GM21717 (cell line): ENCODE data around the gene OLA1.

Experiments used
- ATAC-seq: cut with Tn5 transposase; IDR thresholded peaks from one replicate; pipeline ENCODE4 v1.9.1; 2021; ENCODE audit warnings: mild to moderate bottlenecking, moderate library complexity; ENCODE audit not compliant: unreplicated experiment

OLA1 gene

DNA sequence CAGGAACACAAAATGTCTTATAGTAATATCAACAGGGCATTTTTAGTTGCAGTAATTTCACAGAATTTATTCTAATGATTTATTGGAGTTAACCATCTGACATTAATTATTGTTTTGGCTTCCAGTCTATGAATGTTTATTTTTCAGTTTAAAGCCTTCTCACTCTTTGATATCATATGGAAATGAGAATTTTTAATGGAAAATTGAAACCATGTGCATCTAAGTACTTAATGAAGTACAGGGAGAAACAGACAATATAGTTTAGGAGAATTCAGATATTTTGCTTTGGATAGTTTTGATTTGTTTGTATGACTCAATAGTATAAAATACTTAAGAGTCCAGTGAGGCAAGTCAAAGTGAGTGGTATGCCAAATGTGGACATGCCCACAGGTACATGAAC is 126.1 kb downstream of the OLA1 start:
- no peak for ATAC-seq

DNA sequence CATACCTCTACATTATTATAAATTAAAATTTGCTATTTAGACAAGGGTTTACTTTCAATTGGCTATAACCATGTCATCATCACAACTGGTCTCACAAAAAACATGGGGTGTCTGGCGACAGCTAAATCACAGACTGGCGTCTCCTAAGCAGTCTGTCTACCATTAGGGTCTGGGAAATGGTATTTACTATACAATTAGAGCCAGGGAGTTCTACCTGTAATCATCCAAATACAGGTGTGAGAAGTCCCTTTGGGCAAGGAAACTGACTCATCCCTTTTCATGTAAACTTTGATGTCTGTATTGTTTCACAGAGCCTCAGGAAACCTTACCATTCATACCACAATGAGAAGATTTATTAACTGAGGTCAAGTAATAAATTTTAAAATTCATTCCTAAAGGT is 126.7 kb downstream of the OLA1 start:
- ATAC-seq, result no peak

DNA sequence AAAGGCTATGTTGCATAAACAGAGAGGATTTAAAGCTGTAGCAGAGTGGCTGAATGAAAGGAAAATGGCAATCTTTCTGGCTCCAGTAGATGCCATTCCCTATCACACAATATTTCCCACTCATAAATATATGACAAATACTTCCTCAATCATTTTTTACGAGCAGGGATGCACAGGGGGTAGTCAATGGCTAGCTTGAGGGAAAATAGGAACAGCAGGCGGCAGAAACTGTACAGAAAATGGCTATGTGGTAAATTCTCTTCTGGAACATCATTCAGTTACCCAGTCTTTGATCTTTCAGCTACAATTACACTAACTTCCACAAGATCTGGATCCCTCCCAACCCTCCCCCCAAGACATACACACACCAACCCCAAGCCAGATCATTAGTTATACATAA is 127.2 kb downstream of the OLA1 start:
- ATAC-seq, result no peak

DNA sequence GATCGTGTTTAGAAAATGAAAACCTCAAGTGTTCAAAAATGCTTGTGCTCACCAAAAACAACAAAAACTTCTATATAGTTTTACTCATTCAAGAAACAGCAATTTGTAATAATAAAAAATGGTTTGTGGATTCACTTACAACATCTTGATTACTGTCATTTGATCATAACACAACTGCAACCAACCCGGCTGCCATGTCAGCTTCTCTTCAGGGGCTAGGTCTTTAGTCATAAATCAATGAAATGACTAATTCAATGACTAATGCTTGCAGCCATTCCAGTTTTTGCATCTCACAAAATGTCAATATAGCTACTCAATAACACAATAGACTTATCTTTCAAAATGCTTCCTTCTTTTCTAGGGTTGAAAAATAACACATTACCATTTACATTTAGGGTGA is 128.0 kb downstream of the OLA1 start:
- no peak for ATAC-seq

DNA sequence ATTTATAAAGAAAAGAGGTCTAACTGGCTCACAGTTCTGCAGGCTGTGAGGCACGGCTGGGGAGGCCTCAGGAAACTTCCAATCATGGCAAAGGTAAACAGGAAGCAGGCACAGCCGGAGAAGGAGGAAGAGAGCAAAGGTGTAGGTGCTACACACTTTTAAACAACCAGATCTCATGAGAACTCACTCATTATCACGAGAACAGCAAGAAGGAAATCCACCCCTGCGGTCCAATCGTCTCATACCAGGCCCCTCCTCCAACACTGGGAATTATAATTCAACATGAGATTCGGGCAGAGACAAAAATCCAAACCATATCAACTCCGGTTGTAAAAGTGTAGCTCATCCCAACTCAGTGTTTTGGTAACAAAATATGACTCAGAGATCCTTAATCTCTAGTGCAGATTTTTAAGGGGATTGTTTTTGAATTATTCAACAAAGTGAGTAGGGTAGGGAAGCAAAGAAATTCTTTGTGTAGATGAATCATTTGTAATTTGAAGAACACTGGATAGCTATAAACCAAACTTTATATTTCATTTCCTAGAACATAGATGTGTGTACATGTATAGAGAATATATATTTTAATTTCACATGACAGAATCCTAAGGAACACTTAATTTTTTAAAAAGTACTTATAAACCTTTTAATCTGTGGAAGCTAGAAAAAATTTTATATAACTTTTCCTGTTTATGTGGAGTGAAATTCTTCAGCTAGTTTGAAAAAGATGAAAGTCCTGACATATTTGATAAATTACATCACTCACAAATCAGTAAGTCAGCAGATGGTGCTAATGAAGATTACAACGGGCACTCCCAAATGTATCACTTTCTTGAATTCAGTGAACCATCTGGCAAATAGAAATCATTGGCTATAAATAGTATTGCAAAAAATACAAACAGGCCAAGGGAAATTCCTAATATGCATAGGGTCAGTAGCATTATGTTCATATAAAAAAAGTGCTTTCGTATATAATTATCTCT is 130.1 kb downstream of the OLA1 start:
- no peak for ATAC-seq

DNA sequence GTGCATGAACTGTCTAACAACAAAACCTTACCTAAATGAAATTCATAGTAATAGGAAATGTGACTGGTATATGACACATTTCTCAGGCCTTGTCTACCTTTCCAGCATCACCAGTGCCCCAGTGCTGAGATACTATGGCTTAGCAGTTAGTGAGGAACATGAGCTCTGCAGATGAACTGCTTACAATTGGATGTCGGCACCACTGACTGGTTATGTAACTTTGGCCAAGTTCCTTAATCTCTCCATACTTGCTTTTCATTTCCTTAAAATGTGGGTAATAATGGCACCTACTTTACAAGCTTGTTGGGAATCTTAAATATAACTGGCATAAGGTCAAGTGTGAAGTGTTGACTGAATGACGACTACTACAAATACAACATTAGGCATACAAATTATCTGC is 136.3 kb downstream of the OLA1 start:
- no peak for ATAC-seq

DNA sequence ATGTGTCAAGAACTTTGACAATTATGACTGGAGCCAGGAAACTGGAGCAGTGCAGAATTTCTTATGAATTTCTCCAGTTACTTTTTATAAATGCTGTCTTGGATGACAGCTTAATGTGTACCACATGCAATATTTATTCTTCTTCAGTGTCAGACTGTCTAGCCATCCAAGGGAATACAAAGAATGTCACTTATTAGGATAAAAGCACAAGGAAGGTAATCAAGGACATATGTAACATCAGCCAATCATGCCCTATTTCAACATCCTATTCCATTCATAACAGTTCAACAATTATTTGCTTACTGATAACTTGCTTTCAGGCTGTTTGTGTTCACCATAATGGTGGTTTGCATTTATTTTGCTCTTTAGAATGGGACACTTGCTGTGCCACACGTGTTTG is 139.8 kb downstream of the OLA1 start:
- ATAC-seq, result no peak

DNA sequence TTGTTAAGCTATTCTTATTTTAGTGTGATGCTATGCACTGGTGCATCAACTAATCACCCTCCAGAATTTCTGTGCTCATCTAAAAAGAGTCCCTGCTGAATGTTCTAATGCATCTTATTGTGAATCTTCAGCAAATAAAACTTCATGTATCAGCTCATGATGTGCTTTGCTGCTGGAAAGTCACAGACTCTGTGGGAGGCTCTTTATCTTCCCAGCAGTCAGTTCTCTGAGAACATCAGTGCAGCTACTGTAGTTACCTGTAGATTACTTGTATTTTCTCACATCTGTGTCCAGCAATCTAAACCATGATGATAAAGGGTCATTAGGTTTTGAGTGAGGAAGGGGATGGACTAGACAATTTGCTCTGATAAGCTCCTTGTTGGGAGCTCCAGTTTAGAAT is 141.6 kb downstream of the OLA1 start:
- ATAC-seq, result no peak

DNA sequence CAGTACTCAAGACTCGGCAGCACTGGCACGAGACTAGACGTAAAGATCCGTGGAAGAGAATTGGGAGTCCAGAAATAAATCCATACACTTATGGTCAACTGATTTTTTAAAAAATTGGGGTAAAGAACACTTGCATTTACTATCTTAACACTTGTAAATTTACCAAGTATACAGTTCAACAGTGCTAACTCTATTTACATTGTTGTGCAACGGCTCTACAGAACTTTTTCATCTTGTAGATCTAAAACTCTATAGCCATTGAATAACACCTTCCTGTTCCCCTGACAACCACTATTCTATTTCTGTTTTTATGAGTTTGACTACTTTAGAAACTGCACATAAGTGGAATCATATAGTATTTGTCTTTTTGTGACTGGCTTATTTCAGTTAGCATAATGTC is 153.8 kb downstream of the OLA1 start:
- ATAC-seq, result no peak

DNA sequence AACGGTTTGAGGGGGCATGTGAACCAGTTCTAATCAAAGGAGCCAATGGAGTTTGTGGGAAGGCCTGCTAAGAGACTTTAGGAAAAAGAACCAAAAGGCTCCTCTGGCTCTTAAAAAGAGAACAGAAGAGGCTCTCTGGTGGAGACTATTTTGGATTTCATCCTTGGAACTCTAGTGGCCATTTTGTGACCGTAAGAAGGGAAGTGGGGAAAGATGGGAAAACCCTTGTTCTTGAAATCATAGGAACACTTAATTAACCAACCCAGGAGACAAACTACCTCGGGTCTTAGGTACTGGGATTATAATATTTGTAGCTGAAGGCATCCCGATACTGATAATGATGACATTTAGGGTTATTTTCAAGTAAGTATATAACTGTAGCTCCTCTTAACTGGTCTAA is 157.9 kb downstream of the OLA1 start:
- no peak for ATAC-seq

DNA sequence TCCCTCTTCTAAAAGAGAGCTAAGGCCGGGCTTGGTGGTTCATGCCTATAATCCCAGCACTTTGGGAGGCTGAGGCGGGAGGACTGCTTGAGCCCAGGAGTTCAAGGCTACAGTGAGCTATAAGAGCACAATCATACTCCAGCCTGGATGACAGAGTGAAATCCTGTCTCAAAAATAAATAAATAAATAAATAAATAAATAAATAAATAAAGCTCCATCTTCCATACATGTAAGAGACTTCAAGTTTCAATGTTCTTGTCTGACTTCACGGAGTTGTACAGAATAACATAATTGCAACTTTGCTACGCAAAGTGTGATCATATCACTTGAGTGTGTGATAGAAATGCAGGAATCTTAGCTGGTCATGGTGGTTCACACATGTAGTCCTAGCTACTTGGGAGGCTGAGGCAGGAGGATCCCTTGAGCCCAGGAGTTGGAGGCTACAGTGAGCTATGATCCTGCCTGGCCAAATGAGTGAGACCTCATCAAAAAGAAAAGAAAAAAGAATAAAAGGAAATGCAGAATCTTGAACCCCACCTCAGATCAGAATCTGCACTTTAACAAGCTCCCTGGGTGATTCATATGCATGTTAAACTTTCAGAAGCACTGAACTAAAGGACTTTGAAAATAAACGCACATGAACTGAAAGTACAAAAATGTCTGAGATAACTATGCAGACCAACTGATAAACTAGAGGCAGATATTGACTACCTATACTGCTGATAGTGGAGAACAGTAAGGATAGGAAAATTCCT is 159.4 kb downstream of the OLA1 start:
- ATAC-seq, result no peak

DNA sequence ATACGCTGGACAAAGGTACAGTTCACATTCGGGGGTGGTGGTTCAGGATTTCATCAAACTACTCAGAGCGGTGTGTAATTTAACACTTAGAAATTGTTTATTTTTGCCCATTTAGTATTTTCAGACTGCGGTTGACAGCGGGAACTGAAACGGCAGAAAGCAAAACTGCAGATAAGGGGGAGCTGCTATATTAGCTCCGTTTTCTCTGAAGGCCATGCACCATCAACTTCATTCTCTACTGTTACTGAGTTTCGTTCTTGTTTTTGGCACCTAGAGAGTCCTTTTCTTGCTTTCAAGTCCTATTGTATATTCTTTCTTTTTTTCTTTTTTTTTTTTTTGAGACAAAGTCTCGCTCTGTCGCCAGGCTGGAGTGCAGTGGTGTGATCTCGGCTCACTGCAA is 161.6 kb downstream of the OLA1 start:
- no peak for ATAC-seq

DNA sequence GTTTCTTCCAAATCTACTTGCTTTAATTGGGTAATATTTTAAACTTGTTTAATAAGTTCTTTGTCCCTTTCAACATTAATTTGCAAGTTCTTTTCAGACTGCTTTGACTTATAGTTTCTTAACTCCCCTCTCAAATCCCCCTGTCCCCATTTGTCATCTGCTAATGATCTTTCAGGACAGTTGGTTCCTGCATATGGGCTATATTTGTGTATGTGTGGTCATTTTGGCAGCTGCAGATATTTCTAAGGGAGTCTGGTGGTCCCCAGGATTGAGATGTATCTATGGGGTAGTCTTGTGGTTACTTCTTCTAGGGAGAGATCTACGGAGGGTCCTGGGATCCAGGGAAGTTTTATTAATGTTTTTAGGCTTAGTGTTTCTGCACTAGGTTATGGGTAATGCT is 162.6 kb downstream of the OLA1 start:
- ATAC-seq, result no peak

DNA sequence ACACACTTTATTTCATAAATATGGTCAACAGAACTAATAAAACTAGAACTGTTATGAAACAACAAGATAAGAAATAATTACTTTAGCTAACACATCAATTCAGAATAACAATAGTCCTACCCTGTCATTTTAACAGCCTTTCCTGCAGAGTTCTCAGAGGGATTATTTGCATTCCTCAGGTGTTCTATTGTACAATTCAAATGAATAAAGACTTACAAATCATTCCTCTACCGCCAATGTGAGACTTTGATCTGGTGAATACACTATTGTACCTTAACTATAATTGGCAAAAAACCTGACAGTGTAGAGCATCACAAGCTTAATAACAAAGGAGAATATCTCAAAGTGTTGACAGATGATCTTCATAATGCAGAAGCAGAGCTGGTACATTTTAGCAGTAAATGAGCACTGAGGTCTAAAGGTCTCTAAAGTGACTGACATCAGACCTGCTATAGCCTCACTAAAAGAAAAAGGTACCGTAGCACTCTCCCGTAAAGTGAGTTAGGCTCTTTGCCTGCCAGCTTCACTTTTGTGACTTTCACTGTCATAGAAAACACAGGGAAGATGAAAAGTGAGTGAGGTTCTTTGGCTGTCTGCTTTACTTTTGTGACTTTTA is 164.4 kb downstream of the OLA1 start:
- ATAC-seq, result no peak

DNA sequence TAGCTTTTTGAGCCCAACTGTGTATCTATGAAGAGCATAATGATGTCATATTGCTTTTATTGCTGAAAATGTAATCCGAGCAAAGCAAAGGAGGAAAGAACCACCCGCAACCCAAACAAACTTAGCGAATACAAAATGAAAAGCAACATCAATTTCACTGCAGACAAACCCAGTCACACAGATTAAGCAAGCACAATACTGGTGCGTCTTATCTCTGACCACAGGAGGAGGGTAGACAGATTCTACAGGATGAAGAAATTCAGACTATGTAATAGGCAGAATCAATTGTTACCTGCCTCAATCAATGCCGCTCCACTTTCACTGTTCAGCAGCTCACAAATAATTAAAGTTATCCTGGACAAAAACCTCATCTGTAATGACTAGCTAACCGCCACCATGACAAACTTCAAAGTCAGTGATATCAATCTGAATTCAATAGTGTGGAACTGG is 167.6 kb downstream of the OLA1 start:
- no peak for ATAC-seq

DNA sequence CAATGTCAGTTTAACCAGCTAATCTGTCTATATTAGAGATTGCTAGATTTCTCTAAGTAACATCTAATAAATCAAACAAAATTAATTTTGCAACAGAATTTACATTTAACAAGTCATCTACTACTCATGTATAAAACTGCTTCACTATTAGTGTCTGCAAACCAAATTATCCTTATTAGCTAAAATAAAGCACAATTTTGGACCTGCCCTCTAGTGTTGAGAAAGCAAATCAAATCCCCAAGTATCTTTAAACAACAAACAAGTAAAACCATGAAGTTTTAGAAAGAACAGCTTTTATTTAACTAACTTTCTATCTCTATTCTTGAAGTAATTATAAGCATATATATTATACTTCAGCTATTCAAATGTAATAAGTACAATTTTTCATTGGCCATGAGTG is 170.1 kb downstream of the OLA1 start:
- ATAC-seq, result no peak

DNA sequence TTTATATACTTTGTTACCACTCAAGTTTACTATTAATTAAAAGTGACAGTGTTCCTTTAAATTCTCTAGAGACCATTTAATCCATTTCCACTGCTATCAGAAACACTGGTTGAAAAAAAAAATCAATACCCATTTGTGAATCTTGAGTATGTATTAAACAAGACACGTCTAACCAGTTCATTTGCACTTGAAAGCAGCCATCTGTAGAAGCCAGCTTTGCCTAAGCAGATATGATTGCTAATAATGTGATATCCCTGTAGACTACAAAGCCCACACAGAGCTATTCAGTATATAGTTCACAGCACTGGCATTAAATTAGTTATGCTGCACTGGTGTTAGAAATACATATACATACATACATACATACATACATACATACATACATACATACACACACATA is 171.4 kb downstream of the OLA1 start:
- ATAC-seq, result no peak

DNA sequence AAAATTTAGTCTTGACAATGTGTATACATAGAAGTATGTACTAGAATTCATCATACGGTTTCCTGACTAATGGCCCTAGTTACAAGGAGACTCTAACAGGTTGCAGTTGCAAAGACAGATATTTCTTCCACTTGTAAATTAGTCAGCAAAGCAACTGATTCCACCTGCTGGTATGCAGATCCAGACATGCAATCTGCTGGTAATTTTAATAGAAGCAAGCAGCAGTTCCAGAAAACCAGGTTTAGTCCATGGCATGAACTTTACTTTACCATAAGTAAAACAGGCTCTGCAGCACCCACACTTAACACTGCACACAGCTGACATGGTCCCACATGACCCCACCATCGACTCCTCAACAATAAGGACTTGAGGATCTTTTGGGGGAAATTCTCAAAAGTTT is 172.3 kb downstream of the OLA1 start:
- no peak for ATAC-seq

DNA sequence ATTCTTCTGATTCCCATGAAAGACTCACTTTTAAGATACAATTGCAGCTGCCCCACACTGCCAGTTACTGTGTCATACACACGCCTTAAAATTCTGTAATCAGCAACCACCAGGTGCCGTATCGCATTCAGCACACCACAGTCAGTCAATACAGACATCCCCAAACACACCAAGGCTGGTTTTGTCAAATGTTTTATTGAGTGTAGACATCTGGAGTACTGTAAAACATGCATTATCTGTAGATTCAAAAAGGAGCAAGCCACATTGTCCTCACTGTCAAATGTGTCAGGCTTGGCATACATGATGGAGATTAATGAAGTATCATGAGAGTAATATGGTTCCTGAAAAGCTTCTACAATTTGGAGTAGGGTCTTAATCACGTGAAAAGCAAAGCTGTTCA is 173.5 kb downstream of the OLA1 start:
- ATAC-seq, result no peak

DNA sequence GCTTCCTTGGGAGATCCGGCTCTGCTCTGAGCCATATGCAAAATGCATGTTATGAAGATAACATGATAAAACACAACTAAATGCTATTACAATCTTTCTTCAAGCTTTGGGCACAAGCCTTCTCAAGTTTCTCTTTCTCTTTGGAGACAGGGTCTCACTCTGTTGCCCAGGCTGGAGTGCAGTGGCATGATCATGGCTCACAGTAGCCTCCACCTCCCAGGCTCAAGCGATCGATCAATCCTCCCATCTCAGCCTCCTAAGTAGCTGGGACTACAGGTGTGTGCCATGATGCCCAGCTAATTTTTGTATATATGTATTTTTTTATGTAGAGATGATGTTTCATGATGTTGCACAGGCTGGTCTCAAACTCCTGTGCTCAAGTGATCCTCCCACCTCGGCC is 175.5 kb downstream of the OLA1 start:
- ATAC-seq, result no peak

DNA sequence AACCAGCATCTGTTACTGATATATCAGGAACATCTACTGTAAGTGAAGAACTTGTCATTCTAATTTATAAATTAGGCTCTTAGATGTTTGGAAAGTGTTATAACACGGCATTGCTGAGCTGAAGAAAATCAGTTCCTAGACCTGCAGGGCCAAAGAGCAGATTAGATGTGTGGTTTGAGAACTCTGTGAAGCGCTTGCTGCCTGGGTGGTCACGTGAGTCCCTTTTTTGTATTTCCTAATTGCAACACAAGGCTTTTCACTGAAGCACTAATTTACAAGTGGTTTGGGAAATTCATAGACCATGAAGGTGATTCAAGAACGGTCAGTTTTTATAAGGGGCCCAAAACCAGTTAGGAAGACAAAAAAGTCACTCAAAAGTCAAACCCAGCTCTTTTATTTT is 176.3 kb downstream of the OLA1 start:
- ATAC-seq, result no peak

DNA sequence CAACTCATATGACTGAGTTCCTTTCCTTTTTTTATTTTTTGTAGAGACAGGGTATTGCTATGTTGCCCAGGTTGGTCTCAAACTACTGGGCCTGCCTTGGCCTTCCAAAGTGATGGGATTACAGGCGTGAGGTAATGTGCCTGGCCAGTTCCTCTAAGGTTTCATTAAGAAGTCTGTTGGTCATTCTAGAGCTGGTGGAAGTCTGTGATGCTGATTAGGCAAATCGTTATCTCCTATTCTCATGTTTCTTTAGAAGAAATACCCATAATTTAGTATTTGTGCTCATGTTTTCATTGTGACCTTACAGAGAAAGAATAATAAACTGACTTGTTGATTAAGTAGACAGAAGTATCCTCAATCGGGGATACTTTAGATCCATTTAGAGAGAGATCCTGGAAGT is 177.0 kb downstream of the OLA1 start:
- ATAC-seq, result no peak
